GM21390 (cell line): ENCODE data around the gene EMILIN1.

Source experiments
- ATAC-seq: cut with Tn5 transposase; IDR thresholded peaks from one replicate; pipeline ENCODE4 v1.9.1; 2021; ENCODE audit not compliant: unreplicated experiment

EMILIN1 gene

GRCh38 chr2:27078267-27079194, at the start of gene EMILIN1:
EMILIN1 (plus strand) TSS chr2:27078615; CDS start chr2:27079066, 451 bp downstream.
- no peak for ATAC-seq

GRCh38 chr2:27029051-27029450, 49.4 kb upstream of the EMILIN1 start:
- ATAC-seq: no peak

GRCh38 chr2:27032495-27033252, 45.7 kb upstream of the EMILIN1 start, which contains the start of gene TMEM214:
TMEM214 (plus strand) TSS chr2:27032965; CDS start chr2:27033016, 51 bp downstream.
- peak; percentile 95 for ATAC-seq

GRCh38 chr2:27033253-27033852, 45.1 kb upstream of the EMILIN1 start:
- ATAC-seq: no peak

GRCh38 chr2:27038012-27038411, 40.4 kb upstream of the EMILIN1 start:
- no peak for ATAC-seq

- no peak for ATAC-seq
Measured at GRCh38 chr2:27038631-27039339, 39.6 kb upstream of the EMILIN1 start.

GRCh38 chr2:27039426-27039825, 39.0 kb upstream of the EMILIN1 start:
- ATAC-seq: no peak

- no peak for ATAC-seq
Measured at GRCh38 chr2:27039871-27040270, 38.5 kb upstream of the EMILIN1 start.

GRCh38 chr2:27040282-27040681, 38.1 kb upstream of the EMILIN1 start:
- no peak for ATAC-seq

GRCh38 chr2:27041752-27042151, 36.7 kb upstream of the EMILIN1 start:
- peak; percentile 32 for ATAC-seq

GRCh38 chr2:27042159-27042661, 36.2 kb upstream of the EMILIN1 start:
- peak; percentile 76 for ATAC-seq

- ATAC-seq: no peak
Measured at GRCh38 chr2:27042985-27043634, 35.3 kb upstream of the EMILIN1 start.

GRCh38 chr2:27049422-27050280, 28.8 kb upstream of the EMILIN1 start:
- peak; percentile 21 for ATAC-seq

GRCh38 chr2:27050281-27050995, 28.0 kb upstream of the EMILIN1 start:
- peak; percentile 48 for ATAC-seq

GRCh38 chr2:27050996-27051901, 27.2 kb upstream of the EMILIN1 start, which contains the start of gene AGBL5:
AGBL5 (plus strand) TSS chr2:27051668; CDS start chr2:27052959, 1,291 bp downstream.
- peak; percentile 71 for ATAC-seq

GRCh38 chr2:27051902-27052645, 26.3 kb upstream of the EMILIN1 start:
- ATAC-seq: no peak

- no peak for ATAC-seq
Measured at GRCh38 chr2:27053321-27053720, 25.1 kb upstream of the EMILIN1 start.
